HepG2 (cell line): Measurements from ENCODE around the gene ASPRV1. TPM values are rescaled to one million over a fixed set of nuclear protein-coding genes. Genes with fewer than 3 reads are reported as not detected.

Source experiments
- ATAC-seq: fragments of 200-7000 bp; cut with Tn5 transposase; 3 replicates; pipeline ENCODE4 v1.9.1; 2020; ENCODE audit warnings: mild to moderate bottlenecking, moderate library complexity
- BruUV-seq: library from RNA; stranded (reverse); fragments of 400-500 nt; replicated peaks from 2 replicates; lab custom pipeline; 2021; lab: Mats Ljungman, UMichigan
- CTCF ChIA-PET: fragments of 300-600 bp; formaldehyde crosslinking; extraction: SDS; loops from one replicate; lab custom pipeline; 2021; ENCODE audit warnings: low total read pairs, inconsistent platforms, low intra/inter-chr PET ratio; lab: Yijun Ruan, JAX
- POLR2A ChIA-PET: fragments of 350-600 bp; sonication (Branson Sonifier 250); formaldehyde crosslinking; loops from one replicate; lab custom pipeline; 2020; ENCODE audit warnings: antibody characterized with exemption, inconsistent platforms; lab: Yijun Ruan, JAX
- DNase-seq: peaks from one replicate; pipeline ENCODE4 v3.0.0-alpha.2; 2015; ENCODE audit warnings: low spot score
- FAIRE-seq: peaks from 3 replicates; lab custom pipeline; 2011; peaks lifted over from hg19 to GRCh38; lab: Jason Lieb, UNC
- H2AFZ ChIP-seq: one replicate; pipeline ENCODE4 v1.6.1; 2011; ENCODE audit warnings: low read length, inconsistent platforms
- H3K27ac ChIP-seq: fragments of 300-600 bp; 3 replicates; pipeline ENCODE4 v1.8.0; 2011; ENCODE audit warnings: mixed run types, mild to moderate bottlenecking, mixed read lengths, low read length, inconsistent platforms; ENCODE audit not compliant: insufficient read depth; ENCODE audit errors: extremely low read length
- H3K27me3 ChIP-seq, 2 experiments: fragments of 200-600 bp in 1 of 2; 2 replicates in 1 of 2; 3 replicates in 1 of 2; pipeline versions ENCODE4 v1.6.0 to v1.8.0; 2011; ENCODE audit warnings: low read length in 2 of 2, mild to moderate bottlenecking in 2 of 2, moderate library complexity in 2 of 2, inconsistent platforms in 1 of 2; ENCODE audit not compliant: insufficient read depth in 2 of 2, control insufficient read depth in 1 of 2
- H3K36me3 ChIP-seq, 2 experiments: fragments of 200-600 bp in 1 of 2; replicated peaks in 1 of 2; 2 replicates in 1 of 2; 3 replicates in 1 of 2; pipeline versions ENCODE4 v1.5.1 to v1.8.0; 2011; ENCODE audit warnings: low read length in 2 of 2, inconsistent platforms in 1 of 2; ENCODE audit not compliant: insufficient read depth in 2 of 2, control insufficient read depth in 1 of 2
- H3K4me1 ChIP-seq: 2 replicates; pipeline ENCODE4 v1.5.1; 2012; ENCODE audit warnings: low read length, inconsistent platforms; ENCODE audit not compliant: insufficient read depth
- H3K4me2 ChIP-seq: 2 replicates; pipeline ENCODE4 v1.6.0; 2011; ENCODE audit warnings: low read depth, low read length, inconsistent platforms
- H3K4me3 ChIP-seq, 3 experiments: fragments of 200-600 bp in 1 of 3; sonication (generic), shearing (Covaris generic) in 1 of 3; replicated peaks in 1 of 3; 2 replicates each; pipeline ENCODE4 v1.5.1; 2011 to 2016; ENCODE audit warnings: low read length in 3 of 3, inconsistent platforms in 2 of 3, low read depth in 2 of 3, mild to moderate bottlenecking in 2 of 3, control low read depth in 1 of 3, mixed read lengths in 1 of 3; ENCODE audit not compliant: insufficient read depth in 1 of 3
- H3K79me2 ChIP-seq: one replicate; pipeline ENCODE4 v1.6.1; 2011; ENCODE audit warnings: low read length, inconsistent platforms; ENCODE audit not compliant: insufficient read depth
- H3K9ac ChIP-seq: 2 replicates; pipeline ENCODE4 v1.6.0; 2011; ENCODE audit warnings: mild to moderate bottlenecking, low read depth, low read length, inconsistent platforms; ENCODE audit not compliant: insufficient read depth
- H3K9me3 ChIP-seq: 2 replicates; pipeline ENCODE4 v1.5.1; 2012; ENCODE audit warnings: mild to moderate bottlenecking, low read length
- H4K20me1 ChIP-seq: 2 replicates; pipeline ENCODE4 v1.6.0; 2011; ENCODE audit warnings: inconsistent platforms, mild to moderate bottlenecking, low read length, moderate library complexity; ENCODE audit not compliant: insufficient read depth
- CREM ChIP-seq, 2 experiments: sonication (generic) in 1 of 2; formaldehyde crosslinking in 1 of 2; IDR thresholded peaks; 2 replicates each; pipeline versions ENCODE4 v1.4.0 to v1.6.1; 2016 to 2020; ENCODE audit warnings: antibody characterized with exemption in 1 of 2, mild to moderate bottlenecking in 1 of 2, missing genetic modification reagents in 1 of 2
- FOXK2 ChIP-seq: fragments of 450-650 bp; IDR thresholded peaks from 2 replicates; pipeline ENCODE4 v1.6.1; 2016
- FOXO1 ChIP-seq: sonication (generic); formaldehyde crosslinking; IDR thresholded peaks from 2 replicates; pipeline ENCODE4 v1.4.0; 2020; ENCODE audit warnings: missing genetic modification reagents
- FOXP1 ChIP-seq, 2 experiments: fragments of 450-650 bp in 1 of 2; IDR thresholded peaks; 2 replicates each; pipeline ENCODE4 v1.6.1; 2017 to 2018; ENCODE audit warnings: antibody characterized with exemption in 1 of 2
- PHF21A ChIP-seq: sonication (generic); formaldehyde crosslinking; IDR thresholded peaks from 2 replicates; pipeline ENCODE4 v1.5.0; 2020; ENCODE audit warnings: mild to moderate bottlenecking, missing genetic modification reagents
- U2AF2 ChIP-seq: fragments of 200-400 bp; formaldehyde crosslinking; IDR thresholded peaks from 2 replicates; pipeline ENCODE4 v1.6.1; 2017; ENCODE audit warnings: low read depth, mild to moderate bottlenecking, low read length
- ZBTB42 ChIP-seq: sonication (generic); formaldehyde crosslinking; IDR thresholded peaks from 2 replicates; pipeline ENCODE4 v1.5.0; 2020; ENCODE audit warnings: mild to moderate bottlenecking, missing genetic modification reagents
- ZBTB7B ChIP-seq: sonication (generic); formaldehyde crosslinking; IDR thresholded peaks from 2 replicates; pipeline ENCODE4 v1.4.0; 2020; ENCODE audit warnings: missing genetic modification reagents
- ZNF780A ChIP-seq: sonication (generic); formaldehyde crosslinking; IDR thresholded peaks from 2 replicates; pipeline ENCODE4 v1.8.0; 2022; ENCODE audit warnings: mild to moderate bottlenecking, missing genetic modification reagents, moderate library complexity
- ZSCAN30 ChIP-seq: sonication (generic); formaldehyde crosslinking; IDR thresholded peaks from 2 replicates; pipeline ENCODE4 v1.5.0; 2020; ENCODE audit warnings: mild to moderate bottlenecking, missing genetic modification reagents
- WGBS: methylation state at CpG from one replicate; pipeline ENCODE4 v1.1.6; 2017; ENCODE audit warnings: low lambda C conversion rate; 5-methylcytosine and 5-hydroxymethylcytosine counted together
- in situ Hi-C: cut with HindIII; loops from 2 replicates; pipeline ENCODE4 v1.10.0; 2017; ENCODE audit warnings: low pct_unique_long_range_greater_than_20kb; ENCODE audit not compliant: extremely low pct_ligation_motif_present
- intact Hi-C: fragments of 100-400 bp; cut with micrococcal nuclease; formaldehyde crosslinking; loops from one replicate; pipeline ENCODE4 v1.10.0; 2022; ENCODE audit not compliant: unreplicated experiment
- polyA plus RNA-seq, 8 experiments: library from polyadenylated mRNA; depleted of rRNA in 3 of 8; stranded (reverse) in 7 of 8; unstranded in 1 of 8; fragments of >200 nt; fragmentation: Illumina TruSeq in 4 of 8; extraction: Trizol in 4 of 8; gene quantifications; 2 replicates each; pipeline versions ENCODE4 v1.2.1 to v1.2.3, GENCODE V29; 2011 to 2016; ENCODE audit warnings: low read depth in 4 of 8, missing spikeins in 1 of 8, mixed read lengths in 1 of 8; ENCODE audit not compliant: insufficient read depth in 1 of 8
- total RNA-seq, 5 experiments: library from RNA; depleted of rRNA; stranded (reverse); fragments of >200 nt; fragmentation: Illumina TruSeq; extraction: Trizol; gene quantifications; 2 replicates each; pipeline ENCODE4 v1.2.3, GENCODE V29; 2016; ENCODE audit warnings: low read depth in 1 of 5
- TF ChIP-seq, protein P1 (sequence below): sonication (generic); formaldehyde crosslinking; IDR thresholded peaks from 2 replicates; pipeline ENCODE4 v1.4.0; 2020; ENCODE audit warnings: missing genetic modification reagents, borderline replicate concordance
- TF ChIP-seq, protein P2 (sequence below): sonication (generic); formaldehyde crosslinking; IDR thresholded peaks from 2 replicates; pipeline ENCODE4 v1.8.0; 2022; ENCODE audit warnings: missing genetic modification reagents, mild to moderate bottlenecking, inconsistent platforms, borderline replicate concordance
- TF ChIP-seq, protein P3 (sequence below): sonication (generic); formaldehyde crosslinking; IDR thresholded peaks from 2 replicates; pipeline ENCODE4 v1.9.0; 2021; ENCODE audit warnings: missing genetic modification reagents, borderline replicate concordance
- TF ChIP-seq, protein P4 (sequence below): sonication (generic); formaldehyde crosslinking; IDR thresholded peaks from 2 replicates; pipeline ENCODE4 v1.5.0; 2020; ENCODE audit warnings: mild to moderate bottlenecking, missing genetic modification reagents

Gene ASPRV1
- total and polyA plus RNA-seq, 2 of the 13 experiments (the other 11 are each of a cell fraction or from before 2014, with no cell fraction given), result 0.40 to 0.48 TPM

DNA sequence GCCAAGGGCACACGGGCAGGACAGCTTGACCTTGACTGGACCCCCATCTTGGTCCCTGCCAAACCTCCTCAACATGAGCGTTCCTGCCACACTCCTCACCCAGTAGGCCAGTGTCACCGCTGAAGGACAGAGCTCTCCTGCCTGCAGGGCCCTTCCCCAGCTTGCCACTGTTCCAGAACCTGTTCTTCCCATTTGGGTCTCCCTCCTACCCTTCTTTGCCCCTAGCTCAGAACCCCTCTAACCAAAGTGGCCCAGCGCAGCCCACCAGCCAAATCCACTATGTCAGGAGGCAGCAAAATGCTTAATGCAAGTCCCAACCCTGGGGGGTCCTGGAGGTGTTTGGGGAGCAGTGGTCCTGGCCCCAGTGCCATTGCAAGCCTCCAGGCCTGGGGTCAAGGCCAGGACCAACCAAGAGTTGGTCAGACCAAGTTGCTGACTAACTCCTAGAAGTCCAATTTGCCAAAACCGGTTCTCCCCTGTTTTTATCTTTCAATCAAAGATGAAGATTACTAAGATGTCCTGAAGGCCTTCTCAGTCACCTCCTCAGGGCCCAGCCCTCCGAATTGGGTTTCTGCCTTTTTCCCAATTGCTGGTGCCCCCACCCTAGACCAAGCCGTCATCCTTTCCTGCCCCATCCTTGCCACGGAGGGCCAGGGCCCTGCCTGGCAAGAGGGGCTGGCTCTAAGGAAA is 4.5 kb upstream of the ASPRV1 start (continued):
- TF ChIP-seq PHF21A (CRISPR knock-in tag), result no peak

DNA sequence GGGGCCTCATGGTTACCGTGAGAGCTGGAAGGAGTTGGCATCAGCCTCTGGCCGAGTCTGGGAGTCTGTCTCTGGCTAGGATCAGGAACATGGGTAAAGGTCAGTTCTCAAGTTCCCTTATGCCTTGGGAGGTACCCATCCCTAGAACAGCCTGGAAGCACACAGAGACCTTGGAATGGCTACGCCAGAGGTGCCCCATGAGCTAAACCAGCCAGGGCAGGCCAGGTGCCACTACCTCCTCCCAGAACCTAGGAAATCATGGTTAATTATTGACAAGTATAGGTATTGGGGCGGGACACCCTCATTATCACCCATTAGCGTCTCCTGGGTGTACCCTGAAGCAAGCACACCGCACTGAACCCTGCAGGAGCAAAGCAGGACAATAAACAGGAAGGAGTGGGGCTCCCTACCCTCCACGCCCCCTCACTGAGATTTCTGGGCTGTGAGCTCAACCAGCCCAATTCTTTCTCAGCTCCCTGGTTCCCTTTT is 3.0 kb upstream of the ASPRV1 start:
- Histone ChIP-seq H2AFZ (no peak overlapping the region), H3K27ac (no peak overlapping the region), H3K4me2 (peak overlapping the region; percentile 78), H3K9me3 (no peaks in the 10 kb centered on the region), H3K79me2 (no peaks in the 10 kb centered on the region), H3K4me3 (peak overlapping the region in 2 of 3 experiments; percentile 13 to 37; a peak in 3 of 6 replicates), H3K36me3 (no peaks in the 10 kb centered on the region), H3K9ac (no peak overlapping the region), H3K4me1 (peaks cover 52% of the 10 kb centered on the region), H3K27me3 (no peaks in the 10 kb centered on the region), H4K20me1 (no peaks in the 10 kb centered on the region)
- ChIA-PET CTCF (no interaction called here), POLR2A (interaction anchor here (1.0 to 1.6 kb wide), 5 partner anchors 10 to 227 kb away, joined by 3 to 19 read pairs (median 4); partner anchors contain the start of genes C2orf42 and MXD1)
- FAIRE-seq (peak; percentile 80), ATAC-seq (peak; percentile 57), DNase-seq (peak; percentile 58)
- no TSS peak for BruUV-seq
- in situ Hi-C loops, result no loop called here
- intact Hi-C loops, result no loop called here
- WGBS, result 19% methylated on average over 7 of the region's 7 CpGs
- TF ChIP-seq U2AF2 (no peak), CREM (IDR thresholded peaks at IDR 0.05) (no peak), CREM (CRISPR knock-in tag; IDR thresholded peaks at IDR 0.05) (no peak), FOXP1 (IDR thresholded peaks at IDR 0.05) (no peak), FOXP1 (CRISPR knock-in tag; IDR thresholded peaks at IDR 0.05) (peak; percentile 78), ZBTB42 (no peak), FOXO1 (CRISPR knock-in tag) (peak; percentile 32; the same call in 1 of the 2 replicates), ZSCAN30 (no peak), FOXK2 (no peak), ZNF780A (CRISPR knock-in tag) (no peak), ZBTB7B (no peak; the same call in 1 of the 2 replicates)
- TF ChIP-seq, protein P1, sequence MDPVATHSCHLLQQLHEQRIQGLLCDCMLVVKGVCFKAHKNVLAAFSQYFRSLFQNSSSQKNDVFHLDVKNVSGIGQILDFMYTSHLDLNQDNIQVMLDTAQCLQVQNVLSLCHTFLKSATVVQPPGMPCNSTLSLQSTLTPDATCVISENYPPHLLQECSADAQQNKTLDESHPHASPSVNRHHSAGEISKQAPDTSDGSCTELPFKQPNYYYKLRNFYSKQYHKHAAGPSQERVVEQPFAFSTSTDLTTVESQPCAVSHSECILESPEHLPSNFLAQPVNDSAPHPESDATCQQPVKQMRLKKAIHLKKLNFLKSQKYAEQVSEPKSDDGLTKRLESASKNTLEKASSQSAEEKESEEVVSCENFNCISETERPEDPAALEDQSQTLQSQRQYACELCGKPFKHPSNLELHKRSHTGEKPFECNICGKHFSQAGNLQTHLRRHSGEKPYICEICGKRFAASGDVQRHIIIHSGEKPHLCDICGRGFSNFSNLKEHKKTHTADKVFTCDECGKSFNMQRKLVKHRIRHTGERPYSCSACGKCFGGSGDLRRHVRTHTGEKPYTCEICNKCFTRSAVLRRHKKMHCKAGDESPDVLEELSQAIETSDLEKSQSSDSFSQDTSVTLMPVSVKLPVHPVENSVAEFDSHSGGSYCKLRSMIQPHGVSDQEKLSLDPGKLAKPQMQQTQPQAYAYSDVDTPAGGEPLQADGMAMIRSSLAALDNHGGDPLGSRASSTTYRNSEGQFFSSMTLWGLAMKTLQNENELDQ (CRISPR knock-in tag), result no peak
- TF ChIP-seq, protein P2, sequence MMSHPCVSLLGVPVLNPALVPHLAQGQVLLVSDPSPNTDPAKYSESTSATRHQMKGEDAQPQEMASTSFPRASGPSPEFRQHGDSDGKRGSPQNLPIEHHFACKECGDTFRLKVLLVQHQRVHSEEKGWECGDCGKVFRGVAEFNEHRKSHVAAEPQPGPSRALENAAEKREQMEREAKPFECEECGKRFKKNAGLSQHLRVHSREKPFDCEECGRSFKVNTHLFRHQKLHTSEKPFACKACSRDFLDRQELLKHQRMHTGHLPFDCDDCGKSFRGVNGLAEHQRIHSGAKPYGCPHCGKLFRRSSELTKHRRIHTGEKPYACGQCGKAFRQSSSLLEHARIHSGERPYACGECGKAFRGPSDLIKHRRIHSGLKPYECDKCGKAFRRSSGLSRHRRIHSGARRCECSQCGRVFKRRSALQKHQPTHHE (CRISPR knock-in tag), result no peak
- TF ChIP-seq, protein P3, sequence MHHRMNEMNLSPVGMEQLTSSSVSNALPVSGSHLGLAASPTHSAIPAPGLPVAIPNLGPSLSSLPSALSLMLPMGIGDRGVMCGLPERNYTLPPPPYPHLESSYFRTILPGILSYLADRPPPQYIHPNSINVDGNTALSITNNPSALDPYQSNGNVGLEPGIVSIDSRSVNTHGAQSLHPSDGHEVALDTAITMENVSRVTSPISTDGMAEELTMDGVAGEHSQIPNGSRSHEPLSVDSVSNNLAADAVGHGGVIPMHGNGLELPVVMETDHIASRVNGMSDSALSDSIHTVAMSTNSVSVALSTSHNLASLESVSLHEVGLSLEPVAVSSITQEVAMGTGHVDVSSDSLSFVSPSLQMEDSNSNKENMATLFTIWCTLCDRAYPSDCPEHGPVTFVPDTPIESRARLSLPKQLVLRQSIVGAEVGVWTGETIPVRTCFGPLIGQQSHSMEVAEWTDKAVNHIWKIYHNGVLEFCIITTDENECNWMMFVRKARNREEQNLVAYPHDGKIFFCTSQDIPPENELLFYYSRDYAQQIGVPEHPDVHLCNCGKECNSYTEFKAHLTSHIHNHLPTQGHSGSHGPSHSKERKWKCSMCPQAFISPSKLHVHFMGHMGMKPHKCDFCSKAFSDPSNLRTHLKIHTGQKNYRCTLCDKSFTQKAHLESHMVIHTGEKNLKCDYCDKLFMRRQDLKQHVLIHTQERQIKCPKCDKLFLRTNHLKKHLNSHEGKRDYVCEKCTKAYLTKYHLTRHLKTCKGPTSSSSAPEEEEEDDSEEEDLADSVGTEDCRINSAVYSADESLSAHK (CRISPR knock-in tag), result no peak
- TF ChIP-seq, protein P4, sequence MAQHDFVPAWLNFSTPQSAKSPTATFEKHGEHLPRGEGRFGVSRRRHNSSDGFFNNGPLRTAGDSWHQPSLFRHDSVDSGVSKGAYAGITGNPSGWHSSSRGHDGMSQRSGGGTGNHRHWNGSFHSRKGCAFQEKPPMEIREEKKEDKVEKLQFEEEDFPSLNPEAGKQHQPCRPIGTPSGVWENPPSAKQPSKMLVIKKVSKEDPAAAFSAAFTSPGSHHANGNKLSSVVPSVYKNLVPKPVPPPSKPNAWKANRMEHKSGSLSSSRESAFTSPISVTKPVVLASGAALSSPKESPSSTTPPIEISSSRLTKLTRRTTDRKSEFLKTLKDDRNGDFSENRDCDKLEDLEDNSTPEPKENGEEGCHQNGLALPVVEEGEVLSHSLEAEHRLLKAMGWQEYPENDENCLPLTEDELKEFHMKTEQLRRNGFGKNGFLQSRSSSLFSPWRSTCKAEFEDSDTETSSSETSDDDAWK, result no peak
